ENCODE data around the gene DOCK2. TPM values are rescaled to one million over a fixed set of nuclear protein-coding genes. Genes with fewer than 3 reads are reported as not detected.

DOCK2 gene
- total RNA-seq, 2 experiments from 2014 or later: 266 to 275 TPM

GRCh38 chr5:170008376-170008775 lies 371.3 kb downstream of the DOCK2 start:
- no peak for ATAC-seq (ENCODE audit: low read depth)
- H3K27me3 Mint-ChIP-seq: no peaks in the 10 kb centered on the region
- H3K9me3 Mint-ChIP-seq: no peaks in the 10 kb centered on the region
- peaks cover 17% of the 10 kb centered on the region for H3K36me3 Mint-ChIP-seq
- no peaks in the 10 kb centered on the region for H3K4me1 Mint-ChIP-seq
- no peak overlapping the region for H3K27ac Mint-ChIP-seq
- no peak overlapping the region for H3K4me3 Mint-ChIP-seq
- DNase-seq: no peak
- POLR2A ChIA-PET: no interaction called here

- DNase-seq (no peak), ATAC-seq (ENCODE audit: low read depth) (no peak)
- Mint-ChIP-seq H3K9me3 (no peaks in the 10 kb centered on the region), H3K36me3 (peaks cover 12% of the 10 kb centered on the region), H3K27me3 (no peaks in the 10 kb centered on the region), H3K4me1 (no peaks in the 10 kb centered on the region), H3K4me3 (no peak overlapping the region), H3K27ac (no peak overlapping the region)
- POLR2A ChIA-PET: no interaction called here
Measured at GRCh38 chr5:170010595-170010994, 373.5 kb downstream of the DOCK2 start.

DNA sequence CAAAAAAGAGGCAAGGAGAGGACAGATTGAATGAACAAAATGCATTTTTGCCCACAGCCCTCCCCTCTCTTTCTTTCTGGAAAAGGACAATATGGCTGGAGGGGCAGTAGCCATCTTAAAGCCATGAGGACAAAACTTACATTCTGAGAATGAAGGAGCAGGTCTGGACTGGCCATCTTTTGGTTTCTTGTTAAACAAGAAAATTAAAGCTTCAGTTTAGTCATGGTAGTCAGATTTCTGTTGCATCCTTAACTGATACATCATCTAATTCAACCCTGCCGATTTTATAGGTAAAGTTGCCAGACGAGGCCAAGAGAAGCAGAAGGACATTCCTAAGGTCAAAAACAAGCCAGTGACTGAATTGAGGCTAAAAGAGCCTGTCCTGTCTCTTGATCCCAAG lies 374.7 kb downstream of the DOCK2 start:
- H3K36me3 Mint-ChIP-seq: peaks cover 11% of the 10 kb centered on the region
- ATAC-seq (ENCODE audit: low read depth) (no peak), DNase-seq (no peak)
- no peak overlapping the region for H3K27ac Mint-ChIP-seq
- no peaks in the 10 kb centered on the region for H3K27me3 Mint-ChIP-seq
- H3K4me3 Mint-ChIP-seq: no peak overlapping the region
- no peaks in the 10 kb centered on the region for H3K9me3 Mint-ChIP-seq
- no peaks in the 10 kb centered on the region for H3K4me1 Mint-ChIP-seq
- POLR2A ChIA-PET: no interaction called here

DNA sequence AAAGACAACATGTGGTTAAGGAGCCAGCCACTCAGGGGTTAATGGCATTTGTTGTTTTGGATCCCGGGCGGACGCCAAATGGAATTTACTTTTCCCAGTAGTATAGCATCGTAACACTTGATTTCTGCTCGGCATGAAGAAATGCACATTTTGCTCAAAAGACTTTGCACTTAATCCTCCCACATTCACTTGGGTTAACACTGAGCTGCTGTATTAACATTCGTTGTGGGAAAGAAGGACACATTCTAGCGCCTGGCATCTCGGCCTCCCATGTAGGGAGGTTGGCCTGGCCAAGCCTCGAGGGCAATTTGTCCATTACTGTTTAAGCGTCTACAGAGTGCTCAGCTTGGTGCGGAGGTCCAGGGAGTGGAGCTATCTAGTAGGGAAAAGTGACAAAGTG lies 375.5 kb downstream of the DOCK2 start:
- POLR2A ChIA-PET: no interaction called here
- Mint-ChIP-seq H3K27ac (no peak overlapping the region), H3K9me3 (no peaks in the 10 kb centered on the region), H3K27me3 (no peaks in the 10 kb centered on the region), H3K4me1 (no peaks in the 10 kb centered on the region), H3K36me3 (peaks cover 11% of the 10 kb centered on the region), H3K4me3 (no peak overlapping the region)
- DNase-seq (no peak), ATAC-seq (ENCODE audit: low read depth) (no peak)

DNA sequence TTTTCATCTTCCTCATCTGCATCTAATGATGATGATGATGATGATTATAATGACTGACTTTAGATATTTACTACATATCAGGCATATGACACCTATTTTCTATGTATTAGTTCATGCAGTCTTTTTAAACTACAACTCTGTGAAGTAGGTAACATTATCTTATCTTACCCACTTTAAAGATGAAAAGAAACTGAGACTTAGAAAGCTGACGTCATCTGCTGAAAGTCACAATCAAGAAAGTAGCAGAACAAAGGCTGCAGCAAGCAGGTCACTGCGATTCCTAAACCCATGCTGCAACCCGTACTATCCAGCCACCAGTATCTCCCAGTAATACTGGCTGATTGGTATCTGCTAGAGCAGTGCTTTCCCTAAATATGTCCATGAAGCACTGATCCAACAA lies 383.3 kb downstream of the DOCK2 start:
- H3K36me3 Mint-ChIP-seq: peaks cover 21% of the 10 kb centered on the region

DNA sequence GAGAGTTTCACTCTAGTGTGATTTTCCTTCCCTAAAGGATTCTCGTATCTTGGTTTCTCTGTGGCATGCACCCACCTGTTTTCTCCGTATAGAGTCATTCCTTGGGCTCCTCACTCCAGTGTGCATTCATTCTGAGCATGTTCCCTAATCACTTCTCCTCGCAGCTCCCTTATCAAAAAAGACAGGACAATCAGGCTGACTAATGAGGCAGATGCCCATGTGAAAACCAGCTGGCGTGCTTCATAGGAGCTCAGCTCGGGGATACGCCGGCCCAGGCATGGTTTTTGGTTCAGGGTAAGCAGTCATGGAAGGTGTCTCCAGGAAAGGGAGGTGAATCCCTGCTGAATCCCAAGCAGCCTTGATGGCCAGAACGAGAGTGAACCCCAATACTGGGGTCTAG lies 384.4 kb downstream of the DOCK2 start:
- no peaks in the 10 kb centered on the region for H3K4me1 Mint-ChIP-seq
- no peaks in the 10 kb centered on the region for H3K27me3 Mint-ChIP-seq
- POLR2A ChIA-PET: no interaction called here
- no peaks in the 10 kb centered on the region for H3K9me3 Mint-ChIP-seq
- H3K27ac Mint-ChIP-seq: no peak overlapping the region
- ATAC-seq (ENCODE audit: low read depth) (no peak), DNase-seq (no peak)
- peaks cover 27% of the 10 kb centered on the region for H3K36me3 Mint-ChIP-seq
- H3K4me3 Mint-ChIP-seq: no peak overlapping the region

More for the DNA sequence above, 383.3 kb downstream of the DOCK2 start:
- no peak overlapping the region for H3K27ac Mint-ChIP-seq
- POLR2A ChIA-PET: no interaction called here
- ATAC-seq (ENCODE audit: low read depth) (no peak), DNase-seq (no peak)
- H3K9me3 Mint-ChIP-seq: no peaks in the 10 kb centered on the region
- no peaks in the 10 kb centered on the region for H3K4me1 Mint-ChIP-seq
- no peaks in the 10 kb centered on the region for H3K27me3 Mint-ChIP-seq
- H3K4me3 Mint-ChIP-seq: no peak overlapping the region

GRCh38 chr5:170025853-170026252 lies 388.8 kb downstream of the DOCK2 start:
- no peaks in the 10 kb centered on the region for H3K27me3 Mint-ChIP-seq
- no peaks in the 10 kb centered on the region for H3K9me3 Mint-ChIP-seq
- H3K4me3 Mint-ChIP-seq: no peak overlapping the region
- H3K27ac Mint-ChIP-seq: no peak overlapping the region
- POLR2A ChIA-PET: no interaction called here
- no peaks in the 10 kb centered on the region for H3K4me1 Mint-ChIP-seq
- peaks cover 38% of the 10 kb centered on the region for H3K36me3 Mint-ChIP-seq
- no peak for DNase-seq
- ATAC-seq (ENCODE audit: low read depth): no peak

DNA sequence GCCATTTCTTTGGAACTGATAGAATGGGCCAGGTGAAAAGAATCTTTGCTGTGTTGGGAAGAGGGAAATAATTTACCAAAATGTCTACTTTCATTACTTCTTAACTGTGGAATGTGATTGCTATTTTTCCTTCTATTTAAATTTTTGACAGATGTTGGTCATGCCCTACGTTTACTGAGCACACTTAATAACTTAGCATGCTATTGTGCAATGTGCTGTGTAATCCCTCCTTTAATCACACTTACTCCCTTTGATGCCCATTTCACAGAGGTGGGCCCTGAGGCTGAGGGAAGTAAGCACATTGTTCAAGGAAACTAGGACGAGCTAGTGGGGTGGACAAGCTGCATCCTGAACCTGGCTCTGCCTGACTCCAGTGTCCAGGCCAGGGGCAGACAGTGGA lies 391.0 kb downstream of the DOCK2 start:
- POLR2A ChIA-PET: no interaction called here
- Mint-ChIP-seq H3K27me3 (no peaks in the 10 kb centered on the region), H3K4me1 (no peaks in the 10 kb centered on the region), H3K36me3 (peaks cover 32% of the 10 kb centered on the region), H3K27ac (no peak overlapping the region), H3K9me3 (no peaks in the 10 kb centered on the region), H3K4me3 (no peak overlapping the region)
- DNase-seq (no peak), ATAC-seq (ENCODE audit: low read depth) (no peak)

DNA sequence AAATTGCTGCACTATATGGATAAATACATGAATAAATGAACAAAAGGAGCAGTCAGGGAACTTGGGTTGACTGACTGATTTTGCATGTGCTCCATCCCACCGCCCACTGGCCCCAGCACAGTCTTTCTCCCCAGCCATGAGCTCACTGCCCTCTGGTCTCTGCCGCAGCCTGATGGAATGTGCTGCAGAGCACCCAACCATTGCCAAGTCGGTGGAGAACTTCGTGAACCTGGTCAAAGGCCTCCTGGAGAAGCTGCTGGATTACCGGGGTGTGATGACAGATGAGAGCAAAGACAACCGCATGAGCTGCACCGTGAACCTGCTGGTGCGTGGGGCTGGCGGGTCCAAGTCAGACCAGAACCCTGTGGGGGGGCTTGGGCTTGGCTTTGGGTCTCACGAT lies 397.2 kb downstream of the DOCK2 start:
- H3K27me3 Mint-ChIP-seq: no peaks in the 10 kb centered on the region
- peaks cover 12% of the 10 kb centered on the region for H3K36me3 Mint-ChIP-seq
- no peak for DNase-seq

DNA sequence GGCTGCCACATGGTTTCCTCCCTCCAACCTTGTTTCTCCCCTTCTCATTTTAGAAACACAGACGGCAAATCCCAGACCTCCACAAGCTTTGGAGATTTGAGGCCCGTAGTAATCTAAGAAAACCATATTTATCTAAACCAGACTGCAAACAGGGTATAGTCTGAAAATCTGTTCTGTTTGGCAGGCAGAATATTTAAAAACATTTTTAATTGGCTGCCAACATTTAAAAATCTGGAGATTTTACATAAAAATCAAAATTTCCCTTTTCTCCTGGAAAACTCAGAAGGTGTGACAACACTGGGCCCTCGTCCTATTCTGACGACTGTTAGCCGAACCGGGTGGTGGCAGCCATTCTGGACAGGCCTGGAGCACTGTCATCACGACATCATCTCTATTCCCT lies 401.2 kb downstream of the DOCK2 start:
- peaks cover 21% of the 10 kb centered on the region for H3K36me3 Mint-ChIP-seq
- no peak overlapping the region for H3K27ac Mint-ChIP-seq
- no peak for ATAC-seq (ENCODE audit: low read depth)
- DNase-seq: no peak
- peaks cover 3% of the 10 kb centered on the region for H3K4me1 Mint-ChIP-seq
- H3K9me3 Mint-ChIP-seq: no peaks in the 10 kb centered on the region
- POLR2A ChIA-PET: no interaction called here
- no peaks in the 10 kb centered on the region for H3K27me3 Mint-ChIP-seq
- no peak overlapping the region for H3K4me3 Mint-ChIP-seq

More for the DNA sequence above, 397.2 kb downstream of the DOCK2 start:
- Mint-ChIP-seq H3K27ac (no peak overlapping the region), H3K4me1 (no peaks in the 10 kb centered on the region), H3K4me3 (no peak overlapping the region), H3K9me3 (no peaks in the 10 kb centered on the region)
- POLR2A ChIA-PET: no interaction called here
- ATAC-seq (ENCODE audit: low read depth): no peak

- Mint-ChIP-seq H3K27ac (no peak overlapping the region), H3K4me3 (no peak overlapping the region), H3K4me1 (peaks cover 10% of the 10 kb centered on the region), H3K9me3 (no peaks in the 10 kb centered on the region), H3K27me3 (no peaks in the 10 kb centered on the region), H3K36me3 (peaks cover 30% of the 10 kb centered on the region)
- no peak for ATAC-seq (ENCODE audit: low read depth)
- POLR2A ChIA-PET: no interaction called here
- no peak for DNase-seq
Measured at GRCh38 chr5:170039830-170040229, 402.8 kb downstream of the DOCK2 start.

GRCh38 chr5:170046241-170046640 lies 409.2 kb downstream of the DOCK2 start:
- no peaks in the 10 kb centered on the region for H3K27me3 Mint-ChIP-seq
- peaks cover 47% of the 10 kb centered on the region for H3K36me3 Mint-ChIP-seq
- ATAC-seq (ENCODE audit: low read depth) (no peak), DNase-seq (no peak)
- no peak overlapping the region for H3K27ac Mint-ChIP-seq
- POLR2A ChIA-PET: no interaction called here
- no peak overlapping the region for H3K4me3 Mint-ChIP-seq
- no peaks in the 10 kb centered on the region for H3K9me3 Mint-ChIP-seq
- peaks cover 10% of the 10 kb centered on the region for H3K4me1 Mint-ChIP-seq

DNA sequence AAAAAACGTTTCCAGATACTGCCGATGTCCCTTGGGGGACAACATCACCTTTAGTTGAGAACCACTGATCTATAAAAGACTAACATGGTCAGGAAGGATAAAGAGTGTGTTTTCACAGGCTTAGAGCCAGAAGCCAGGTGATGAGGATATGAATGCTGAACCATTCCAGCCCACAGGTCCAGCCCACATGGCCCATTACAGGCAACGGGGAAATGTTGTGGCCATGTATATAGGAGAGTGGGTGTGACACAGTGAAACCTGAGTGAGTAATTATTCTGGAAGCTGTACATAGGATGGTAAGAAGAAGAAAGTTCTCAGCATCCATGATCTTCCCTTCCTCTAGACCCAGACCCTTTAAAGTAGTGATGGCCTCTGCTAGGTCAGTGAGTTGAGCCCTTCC lies 412.6 kb downstream of the DOCK2 start:
- peaks cover 60% of the 10 kb centered on the region for H3K36me3 Mint-ChIP-seq
- POLR2A ChIA-PET: no interaction called here
- H3K9me3 Mint-ChIP-seq: no peaks in the 10 kb centered on the region
- peaks cover under 1% of the 10 kb centered on the region for H3K4me1 Mint-ChIP-seq
- H3K4me3 Mint-ChIP-seq: no peak overlapping the region
- H3K27me3 Mint-ChIP-seq: no peaks in the 10 kb centered on the region
- no peak overlapping the region for H3K27ac Mint-ChIP-seq
- ATAC-seq (ENCODE audit: low read depth) (no peak), DNase-seq (no peak)

DNA sequence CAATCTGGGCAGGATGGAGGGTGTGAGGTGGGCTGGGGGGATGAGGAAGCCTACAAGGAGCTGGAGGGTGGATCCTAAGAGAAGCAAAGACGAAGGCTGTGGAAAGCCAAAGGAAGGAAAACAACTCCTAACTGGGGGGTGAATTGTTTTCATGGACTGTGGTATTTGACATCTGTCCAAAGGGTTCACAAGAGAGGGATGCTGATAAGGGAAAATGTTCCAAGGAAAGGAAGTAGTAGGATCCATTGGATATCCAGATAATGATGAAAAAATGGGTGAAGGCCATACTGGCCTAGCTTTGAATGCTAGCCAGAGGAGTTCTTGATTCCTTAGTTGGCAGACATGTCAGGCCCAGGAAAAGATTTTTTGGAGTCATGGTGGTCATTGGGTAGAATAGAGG lies 416.8 kb downstream of the DOCK2 start:
- H3K27ac Mint-ChIP-seq: no peak overlapping the region
- no peaks in the 10 kb centered on the region for H3K27me3 Mint-ChIP-seq
- H3K4me3 Mint-ChIP-seq: no peak overlapping the region
- peaks cover 86% of the 10 kb centered on the region for H3K36me3 Mint-ChIP-seq
- POLR2A ChIA-PET: no interaction called here
- DNase-seq (no peak), ATAC-seq (ENCODE audit: low read depth) (no peak)
- H3K4me1 Mint-ChIP-seq: peaks cover 1% of the 10 kb centered on the region
- H3K9me3 Mint-ChIP-seq: peaks cover 4% of the 10 kb centered on the region

GRCh38 chr5:170055606-170056005 lies 418.5 kb downstream of the DOCK2 start:
- peaks cover 1% of the 10 kb centered on the region for H3K4me1 Mint-ChIP-seq
- DNase-seq (no peak), ATAC-seq (ENCODE audit: low read depth) (no peak)
- no peaks in the 10 kb centered on the region for H3K27me3 Mint-ChIP-seq
- peaks cover 85% of the 10 kb centered on the region for H3K36me3 Mint-ChIP-seq
- no peak overlapping the region for H3K27ac Mint-ChIP-seq
- POLR2A ChIA-PET: no interaction called here
- H3K9me3 Mint-ChIP-seq: peaks cover 4% of the 10 kb centered on the region
- H3K4me3 Mint-ChIP-seq: no peak overlapping the region

All from activated naive CD8-positive, alpha-beta T cell treated with anti-CD3 and anti-CD28 coated beads, Interleukin-2, amount 10 ng/mL, durations not matched to agents 7 days and 5 days (primary cell).